BE2C (cell line): ENCODE measurements around the gene CNGB1.

Experiments
- DNase-seq: peaks from one replicate; pipeline ENCODE4 v3.0.0-alpha.2; 2020
- H3K27me3 ChIP-seq: fragments of 250-450 bp; sonication (Bioruptor Pico); 2 replicates; pipeline ENCODE4 v1.5.1; 2020; ENCODE audit warnings: mild to moderate bottlenecking
- H3K36me3 ChIP-seq: fragments of 250-450 bp; sonication (Bioruptor Pico); 2 replicates; pipeline ENCODE4 v1.5.1; 2020; ENCODE audit warnings: mild to moderate bottlenecking
- H3K4me1 ChIP-seq: fragments of 250-450 bp; sonication (Bioruptor Pico); 2 replicates; pipeline ENCODE4 v1.5.1; 2020
- H3K4me3 ChIP-seq: 2 replicates; pipeline ENCODE4 v1.5.1; 2011; ENCODE audit warnings: low read depth, low read length
- H3K9me3 ChIP-seq: fragments of 250-450 bp; sonication (Bioruptor Pico); 2 replicates; pipeline ENCODE4 v1.5.1; 2020
- TF ChIP-seq, protein P1 (sequence below): IDR thresholded peaks from 2 replicates; pipeline ENCODE4 v1.5.1; 2012; ENCODE audit warnings: mild to moderate bottlenecking, low read depth, low read length

CNGB1 gene

DNA sequence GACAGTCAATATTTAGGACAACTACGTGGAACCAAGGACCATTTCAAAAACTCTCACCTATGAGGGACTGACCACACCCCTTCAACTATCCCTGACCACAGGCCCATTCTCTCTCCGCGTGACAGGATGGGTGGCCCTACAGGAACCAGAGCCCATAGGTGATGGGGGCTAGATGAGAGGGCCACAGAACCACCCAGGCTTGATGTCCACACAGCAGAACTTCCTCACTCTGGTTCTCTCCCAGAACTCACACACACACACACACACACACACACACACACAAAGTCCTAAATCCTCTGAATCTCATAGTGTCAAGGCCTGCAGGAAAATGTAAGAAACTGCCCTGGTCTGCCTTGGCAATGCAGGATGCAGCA lies 28.1 kb upstream of the CNGB1 start:
- H3K27me3 ChIP-seq: no peaks in the 10 kb centered on the region
- no peak overlapping the region for H3K4me3 ChIP-seq
- no peaks in the 10 kb centered on the region for H3K9me3 ChIP-seq
- DNase-seq: no peak
- TF ChIP-seq, protein P1, sequence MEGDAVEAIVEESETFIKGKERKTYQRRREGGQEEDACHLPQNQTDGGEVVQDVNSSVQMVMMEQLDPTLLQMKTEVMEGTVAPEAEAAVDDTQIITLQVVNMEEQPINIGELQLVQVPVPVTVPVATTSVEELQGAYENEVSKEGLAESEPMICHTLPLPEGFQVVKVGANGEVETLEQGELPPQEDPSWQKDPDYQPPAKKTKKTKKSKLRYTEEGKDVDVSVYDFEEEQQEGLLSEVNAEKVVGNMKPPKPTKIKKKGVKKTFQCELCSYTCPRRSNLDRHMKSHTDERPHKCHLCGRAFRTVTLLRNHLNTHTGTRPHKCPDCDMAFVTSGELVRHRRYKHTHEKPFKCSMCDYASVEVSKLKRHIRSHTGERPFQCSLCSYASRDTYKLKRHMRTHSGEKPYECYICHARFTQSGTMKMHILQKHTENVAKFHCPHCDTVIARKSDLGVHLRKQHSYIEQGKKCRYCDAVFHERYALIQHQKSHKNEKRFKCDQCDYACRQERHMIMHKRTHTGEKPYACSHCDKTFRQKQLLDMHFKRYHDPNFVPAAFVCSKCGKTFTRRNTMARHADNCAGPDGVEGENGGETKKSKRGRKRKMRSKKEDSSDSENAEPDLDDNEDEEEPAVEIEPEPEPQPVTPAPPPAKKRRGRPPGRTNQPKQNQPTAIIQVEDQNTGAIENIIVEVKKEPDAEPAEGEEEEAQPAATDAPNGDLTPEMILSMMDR: no peak
- H3K36me3 ChIP-seq: 0 out of 2 replicates have a peak, but pooled peaks cover 3% of the 10 kb centered on the region
- no peaks in the 10 kb centered on the region for H3K4me1 ChIP-seq

DNA sequence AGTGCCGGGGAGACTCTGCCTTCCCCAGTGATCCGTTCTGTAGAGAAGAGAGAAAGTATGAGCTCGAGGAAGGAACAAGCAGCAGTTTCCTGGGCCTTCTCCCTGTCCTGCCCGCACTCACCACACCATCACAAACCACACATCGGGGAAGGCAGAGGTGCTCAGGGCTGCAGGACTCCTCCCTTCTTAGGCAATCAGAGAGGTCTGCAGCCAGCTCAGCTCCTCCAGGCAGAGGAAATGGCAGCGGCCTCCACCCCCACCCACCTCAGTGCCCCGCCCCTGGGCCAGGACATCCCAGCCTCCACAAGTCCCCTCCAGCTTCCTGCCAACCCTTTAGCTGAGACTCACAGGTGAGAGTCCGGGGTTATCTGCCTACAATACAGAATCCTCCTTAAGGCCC lies 27.6 kb upstream of the CNGB1 start:
- H3K4me3 ChIP-seq: no peak overlapping the region
- no peaks in the 10 kb centered on the region for H3K4me1 ChIP-seq
- H3K27me3 ChIP-seq: no peaks in the 10 kb centered on the region
- H3K9me3 ChIP-seq: no peaks in the 10 kb centered on the region
- TF ChIP-seq, protein P1: no peak
- DNase-seq: peak; percentile 6
- H3K36me3 ChIP-seq: 0 out of 2 replicates have a peak, but pooled peaks cover 3% of the 10 kb centered on the region

DNA sequence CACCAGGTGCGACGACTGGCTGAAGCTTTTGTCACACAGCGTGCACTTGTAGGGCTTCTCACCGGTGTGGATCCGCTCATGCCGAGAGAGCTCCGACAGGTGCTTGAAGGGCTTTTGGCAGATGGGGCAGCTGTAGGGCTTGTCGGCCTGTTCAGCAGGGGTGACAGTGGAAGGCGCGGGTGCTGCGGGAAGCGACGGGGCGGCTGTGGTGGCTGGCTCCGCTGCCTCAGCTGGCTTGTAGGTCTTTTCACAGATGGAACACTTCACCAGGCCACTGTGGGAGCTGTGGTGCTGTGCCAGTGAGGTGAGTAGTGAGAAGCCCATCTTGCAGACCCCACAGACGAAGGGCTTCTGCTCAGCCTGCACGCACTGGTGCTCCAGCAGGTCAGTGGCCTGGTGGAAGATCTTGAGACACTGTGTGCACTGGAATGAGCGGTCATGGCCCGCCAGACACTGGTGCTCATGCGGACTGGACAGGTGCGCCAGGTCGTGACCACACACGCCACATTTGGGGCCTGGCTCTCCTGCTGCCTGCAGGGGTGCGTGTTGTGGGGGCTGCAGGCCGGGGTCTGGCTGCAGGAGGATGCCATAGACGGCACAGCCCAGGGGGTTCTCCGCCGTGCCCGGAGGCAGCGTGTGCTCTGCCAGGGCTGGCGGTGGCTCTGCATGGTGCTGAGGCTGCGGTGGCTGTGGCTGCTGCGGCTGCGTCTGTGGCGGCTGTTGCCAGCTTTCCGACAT lies 26.8 kb upstream of the CNGB1 start:
- H3K36me3 ChIP-seq: 0 out of 2 replicates have a peak, but pooled peaks cover 2% of the 10 kb centered on the region
- H3K9me3 ChIP-seq: no peaks in the 10 kb centered on the region
- TF ChIP-seq, protein P1: no peak
- no peaks in the 10 kb centered on the region for H3K4me1 ChIP-seq
- no peaks in the 10 kb centered on the region for H3K27me3 ChIP-seq
- peak; percentile 9 for DNase-seq
- H3K4me3 ChIP-seq: no peak overlapping the region

DNA sequence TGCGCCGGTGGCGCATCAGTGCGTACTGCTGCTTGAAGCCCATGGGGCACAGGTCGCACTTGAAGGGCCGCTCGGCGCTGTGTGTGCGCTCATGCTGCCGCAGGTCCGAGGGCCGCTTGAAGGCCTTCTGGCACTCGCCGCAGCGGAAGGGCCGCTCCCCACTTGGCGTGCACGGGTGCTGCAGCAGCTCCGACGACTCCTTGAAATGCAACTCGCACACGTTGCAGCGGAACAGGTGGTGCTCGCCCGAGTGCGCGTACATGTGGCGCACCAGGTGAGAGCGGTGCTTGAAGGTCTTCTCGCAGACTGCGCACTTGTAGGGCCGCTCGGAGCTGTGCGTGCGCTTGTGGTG lies 26.2 kb upstream of the CNGB1 start:
- no peaks in the 10 kb centered on the region for H3K27me3 ChIP-seq

DNA sequence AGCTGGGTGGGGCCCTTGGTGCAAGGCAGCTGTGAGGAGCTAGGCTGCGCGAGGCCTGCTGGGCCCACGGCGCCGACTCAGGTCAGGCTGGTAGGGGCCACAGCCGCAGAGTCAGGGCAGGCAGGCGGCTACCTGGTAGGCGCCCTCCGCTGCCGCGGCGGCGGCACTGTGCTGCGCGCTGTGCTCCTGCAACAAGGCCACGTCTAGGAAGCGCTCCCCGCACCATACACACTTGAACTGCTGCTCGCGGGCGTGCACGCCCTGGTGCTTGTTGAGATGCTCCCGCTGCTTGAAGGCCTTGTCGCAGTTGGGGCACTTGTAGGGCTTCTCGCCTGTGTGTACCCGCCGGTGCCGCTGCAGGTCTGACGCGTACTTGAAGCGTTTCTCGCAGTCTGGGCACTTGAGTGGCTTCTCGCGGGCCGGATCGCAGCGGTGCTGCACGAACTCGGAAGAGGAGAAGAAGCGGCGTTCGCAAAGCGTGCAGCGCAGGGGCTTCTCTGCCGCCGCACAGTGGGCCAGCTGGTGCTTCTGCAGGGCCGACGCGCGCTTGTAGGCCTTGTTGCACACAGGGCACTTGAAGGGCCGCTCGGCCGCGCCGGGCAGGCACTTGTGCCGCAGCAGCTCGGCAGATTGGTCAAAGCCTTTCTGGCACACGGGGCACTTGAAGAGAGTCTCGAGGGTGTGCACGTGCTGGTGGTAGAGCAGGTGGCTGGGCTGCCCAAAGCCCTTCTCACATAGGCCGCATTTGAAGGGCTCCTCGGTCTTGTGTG lies 25.7 kb upstream of the CNGB1 start:
- peak; percentile 7 for DNase-seq
- Histone ChIP-seq H3K4me3 (no peak overlapping the region), H3K27me3 (no peaks in the 10 kb centered on the region), H3K36me3 (no peaks in the 10 kb centered on the region), H3K9me3 (no peaks in the 10 kb centered on the region), H3K4me1 (no peaks in the 10 kb centered on the region)
- TF ChIP-seq, protein P1: no peak

More for the DNA sequence above, 26.2 kb upstream of the CNGB1 start:
- H3K4me1 ChIP-seq: no peaks in the 10 kb centered on the region
- no peaks in the 10 kb centered on the region for H3K36me3 ChIP-seq
- TF ChIP-seq, protein P1: no peak
- peak; percentile 11 for DNase-seq
- no peaks in the 10 kb centered on the region for H3K9me3 ChIP-seq
- no peak overlapping the region for H3K4me3 ChIP-seq

DNA sequence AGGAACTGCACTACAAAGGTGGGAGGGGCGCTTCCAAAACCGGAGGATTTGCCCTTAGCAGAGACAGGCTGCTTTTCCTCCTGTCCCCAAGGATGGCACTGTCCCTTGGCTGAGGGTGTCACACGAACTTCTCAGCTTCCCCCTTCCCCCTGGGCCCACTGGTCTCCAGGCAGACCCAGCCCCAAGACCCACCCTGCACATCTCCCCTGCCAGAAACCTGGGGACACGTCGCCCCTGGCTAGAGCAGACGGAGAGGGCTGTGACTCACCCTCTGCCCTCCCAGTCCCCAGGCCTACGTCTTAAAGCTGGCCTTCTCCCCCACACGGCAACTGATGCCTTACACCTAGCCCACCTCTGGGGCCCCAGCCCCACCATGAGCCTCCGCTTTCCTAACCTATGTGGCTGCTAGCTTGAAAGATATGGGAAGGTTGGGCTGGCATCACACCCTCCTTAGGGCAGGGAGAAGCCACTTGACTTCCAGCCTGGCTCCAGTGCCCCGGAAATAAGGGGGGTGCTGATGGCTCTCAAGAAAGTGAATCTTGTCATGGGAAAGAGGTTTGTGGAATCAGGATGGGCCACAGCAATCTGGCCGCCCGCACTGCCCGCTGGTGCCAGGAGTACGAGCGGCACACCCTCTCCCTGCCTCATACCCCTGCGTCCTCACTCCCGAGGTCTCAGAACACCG lies 24.9 kb upstream of the CNGB1 start:
- no peaks in the 10 kb centered on the region for H3K4me1 ChIP-seq
- DNase-seq: no peak
- no peaks in the 10 kb centered on the region for H3K27me3 ChIP-seq
- H3K4me3 ChIP-seq: no peak overlapping the region
- H3K9me3 ChIP-seq: no peaks in the 10 kb centered on the region
- TF ChIP-seq, protein P1: no peak
- H3K36me3 ChIP-seq: no peaks in the 10 kb centered on the region
